Fibroblast of the aortic adventitia (primary cell): ENCODE data around the gene AIPL1. TPM values are rescaled to one million over a fixed set of nuclear protein-coding genes. Genes with fewer than 3 reads are reported as not detected.
A peak's percentile ranks its signal among the peaks of the same experiment; 100 is the strongest.

Experiments used
- DNase-seq: peaks from one replicate; pipeline ENCODE4 v3.0.0-alpha.2; 2010; ENCODE audit warnings: low read depth
- H3K4me3 ChIP-seq: 2 replicates; pipeline ENCODE4 v1.5.1; 2011; ENCODE audit warnings: low read depth, mild to moderate bottlenecking, control low read depth, low read length, moderate library complexity
- total RNA-seq: library from RNA; depleted of rRNA; stranded (reverse); fragments of >200 nt; gene quantifications from 2 replicates; pipeline ENCODE4 v1.2.3, GENCODE V29; 2012; ENCODE audit warnings: low replicate concordance
- TF ChIP-seq, protein P1 (sequence below): IDR thresholded peaks from 2 replicates; pipeline ENCODE4 v1.5.1; 2011; ENCODE audit warnings: mild to moderate bottlenecking, low read length, control low read depth, inconsistent platforms; ENCODE audit not compliant: insufficient read depth

AIPL1 gene
- total RNA-seq, 1 donor = 0.09 TPM

DNA sequence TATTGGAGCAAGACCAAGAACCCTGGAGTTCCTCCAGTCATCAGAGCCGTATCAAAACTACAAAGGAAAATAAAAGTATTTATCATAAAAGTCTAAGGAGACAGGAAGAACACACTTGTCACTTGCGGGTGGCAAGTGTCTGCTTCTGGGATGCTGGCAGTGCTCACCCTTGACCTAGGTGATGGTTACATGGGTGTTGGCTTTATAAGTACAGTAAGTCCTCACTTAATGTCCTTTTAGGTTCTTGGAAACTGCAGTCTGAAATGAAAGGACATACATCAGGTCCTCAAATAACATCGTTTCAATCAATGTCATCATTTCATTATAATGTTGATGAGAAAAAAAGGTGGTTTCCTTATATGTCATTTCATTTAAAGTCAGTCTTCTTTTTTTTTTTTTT lies 3.0 kb upstream of the AIPL1 start:
- no peak overlapping the region for H3K4me3 ChIP-seq
- TF ChIP-seq, protein P1, sequence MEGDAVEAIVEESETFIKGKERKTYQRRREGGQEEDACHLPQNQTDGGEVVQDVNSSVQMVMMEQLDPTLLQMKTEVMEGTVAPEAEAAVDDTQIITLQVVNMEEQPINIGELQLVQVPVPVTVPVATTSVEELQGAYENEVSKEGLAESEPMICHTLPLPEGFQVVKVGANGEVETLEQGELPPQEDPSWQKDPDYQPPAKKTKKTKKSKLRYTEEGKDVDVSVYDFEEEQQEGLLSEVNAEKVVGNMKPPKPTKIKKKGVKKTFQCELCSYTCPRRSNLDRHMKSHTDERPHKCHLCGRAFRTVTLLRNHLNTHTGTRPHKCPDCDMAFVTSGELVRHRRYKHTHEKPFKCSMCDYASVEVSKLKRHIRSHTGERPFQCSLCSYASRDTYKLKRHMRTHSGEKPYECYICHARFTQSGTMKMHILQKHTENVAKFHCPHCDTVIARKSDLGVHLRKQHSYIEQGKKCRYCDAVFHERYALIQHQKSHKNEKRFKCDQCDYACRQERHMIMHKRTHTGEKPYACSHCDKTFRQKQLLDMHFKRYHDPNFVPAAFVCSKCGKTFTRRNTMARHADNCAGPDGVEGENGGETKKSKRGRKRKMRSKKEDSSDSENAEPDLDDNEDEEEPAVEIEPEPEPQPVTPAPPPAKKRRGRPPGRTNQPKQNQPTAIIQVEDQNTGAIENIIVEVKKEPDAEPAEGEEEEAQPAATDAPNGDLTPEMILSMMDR = no peak
- no peak for DNase-seq

DNA sequence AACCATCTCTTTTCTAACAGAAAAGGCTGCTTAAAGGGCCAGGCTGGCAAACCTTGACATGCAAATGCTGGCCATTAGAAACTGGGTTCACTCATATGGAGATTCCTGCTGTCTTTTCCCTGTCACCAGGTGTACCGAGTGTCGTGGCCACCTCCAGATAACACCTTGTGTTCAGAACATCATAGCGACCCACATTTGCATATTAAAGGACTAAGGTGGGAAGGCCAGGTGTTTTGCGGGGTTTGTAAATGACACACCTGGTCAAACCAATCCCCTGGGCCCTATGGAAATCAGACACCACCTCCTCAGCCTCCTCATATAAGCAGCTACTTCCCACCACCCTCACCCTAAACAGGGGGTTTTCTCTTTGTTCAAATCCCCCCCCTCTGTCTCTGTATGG lies 2.5 kb upstream of the AIPL1 start:
- no peak overlapping the region for H3K4me3 ChIP-seq
- DNase-seq = no peak
- TF ChIP-seq, protein P1 = no peak

DNA sequence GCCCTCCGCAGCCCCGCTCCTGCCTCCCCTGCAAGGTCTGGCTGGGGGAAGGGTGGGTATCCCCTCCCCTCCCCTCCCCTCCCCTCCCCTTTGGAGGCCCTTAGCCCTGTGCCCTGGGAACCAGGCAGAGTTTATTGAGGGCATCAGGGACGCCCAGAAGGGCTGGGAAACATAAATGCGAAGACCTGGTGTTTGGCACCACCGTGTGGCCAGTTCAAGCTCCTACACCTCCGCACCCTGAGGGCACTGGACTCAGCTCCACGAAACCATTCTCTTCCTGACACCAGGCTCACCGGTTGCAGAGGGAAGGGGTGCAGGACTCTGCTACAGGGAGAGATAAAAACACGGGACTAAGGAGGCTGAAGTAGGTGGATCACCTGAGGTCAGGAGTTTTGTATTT lies 1.0 kb upstream of the AIPL1 start:
- H3K4me3 ChIP-seq = no peak overlapping the region
- DNase-seq = peak; percentile 75
- TF ChIP-seq, protein P1 = peak; percentile 92

DNA sequence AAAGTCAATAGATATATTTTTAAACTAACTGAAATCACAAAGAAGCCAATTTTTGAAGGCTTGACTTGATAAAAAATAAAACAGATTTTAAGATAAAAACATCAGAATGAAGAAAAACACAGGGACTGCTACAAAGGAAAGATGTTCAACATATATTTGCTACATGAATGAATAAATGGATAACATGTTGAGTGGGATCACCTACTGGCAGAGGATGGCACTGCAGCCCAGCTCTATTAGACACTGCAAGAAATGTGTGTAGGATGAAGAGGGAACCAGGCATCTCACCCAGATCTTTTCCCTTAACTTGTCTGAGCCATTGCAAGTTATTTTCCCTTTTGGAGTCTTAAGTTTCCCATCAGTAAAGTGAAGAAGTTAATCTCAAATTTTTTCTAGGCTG lies 4.2 kb downstream of the AIPL1 start:
- H3K4me3 ChIP-seq = no peak overlapping the region
- TF ChIP-seq, protein P1 = peak; percentile 49
- DNase-seq = no peak

DNA sequence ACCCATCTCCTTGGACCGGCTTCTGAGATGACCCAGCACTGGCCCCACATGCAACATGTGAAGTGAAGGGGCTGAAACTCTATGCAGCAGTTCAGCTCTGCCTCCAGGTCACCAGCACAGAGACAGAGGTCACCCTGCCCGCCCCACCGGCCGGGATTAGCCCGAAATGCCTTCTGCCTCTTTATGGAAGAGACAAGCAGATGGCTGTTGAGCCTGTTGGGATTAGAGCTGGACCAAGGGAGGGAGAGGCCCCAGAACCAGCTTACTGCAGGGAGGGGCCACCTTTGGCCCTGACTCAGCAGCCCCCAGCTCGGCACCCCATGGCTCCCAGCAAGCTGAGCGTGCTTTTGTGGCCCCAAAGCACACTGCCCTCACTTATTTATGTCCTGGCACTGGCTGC lies 5.7 kb downstream of the AIPL1 start:
- TF ChIP-seq, protein P1 = no peak
- no peak for DNase-seq
- no peak overlapping the region for H3K4me3 ChIP-seq

DNA sequence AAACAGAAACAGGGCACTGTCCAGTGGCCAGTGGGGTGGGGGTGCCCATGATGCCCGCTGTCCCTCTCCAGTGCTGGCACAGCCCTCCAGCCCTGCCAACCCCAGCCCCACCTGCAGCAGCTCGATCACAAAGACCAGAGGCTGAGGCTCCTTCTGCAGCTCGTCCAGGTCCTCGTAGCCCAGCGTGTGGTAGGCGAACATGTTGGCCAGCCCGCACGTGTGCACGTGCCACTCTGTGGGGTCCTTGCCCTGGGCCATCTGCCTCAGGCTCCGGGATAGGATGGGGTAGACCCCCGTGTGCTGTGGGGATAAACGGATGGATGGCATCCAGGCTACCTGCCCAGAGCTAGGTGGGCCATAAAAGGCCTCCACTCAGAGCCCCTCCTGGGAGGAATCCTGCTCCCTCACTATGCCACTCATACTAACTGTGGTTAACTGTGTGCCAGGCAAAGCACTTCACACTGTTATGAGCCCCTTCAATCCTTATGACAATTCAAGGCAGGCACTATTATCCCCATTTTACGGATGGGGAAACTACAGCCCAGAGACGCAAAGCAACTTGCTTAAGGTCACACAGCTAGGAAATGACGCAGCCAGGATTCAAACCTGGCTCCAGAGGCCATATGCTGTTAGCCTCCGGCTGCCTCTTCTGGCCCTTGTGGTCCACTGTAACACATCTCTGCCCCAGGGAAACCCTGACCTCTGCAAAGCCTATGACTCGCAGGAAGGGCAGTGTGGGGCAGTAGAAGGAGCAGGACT lies 6.5 kb downstream of the AIPL1 start:
- no peak overlapping the region for H3K4me3 ChIP-seq
- no peak for DNase-seq
- TF ChIP-seq, protein P1 = no peak
